SW480 (cell line): ENCODE results near the gene RAB11FIP4.

Experiments used
- DNase-seq: peaks from one replicate; pipeline ENCODE4 v3.0.0-alpha.2; 2016; ENCODE audit warnings: low spot score

The RAB11FIP4 gene

DNA sequence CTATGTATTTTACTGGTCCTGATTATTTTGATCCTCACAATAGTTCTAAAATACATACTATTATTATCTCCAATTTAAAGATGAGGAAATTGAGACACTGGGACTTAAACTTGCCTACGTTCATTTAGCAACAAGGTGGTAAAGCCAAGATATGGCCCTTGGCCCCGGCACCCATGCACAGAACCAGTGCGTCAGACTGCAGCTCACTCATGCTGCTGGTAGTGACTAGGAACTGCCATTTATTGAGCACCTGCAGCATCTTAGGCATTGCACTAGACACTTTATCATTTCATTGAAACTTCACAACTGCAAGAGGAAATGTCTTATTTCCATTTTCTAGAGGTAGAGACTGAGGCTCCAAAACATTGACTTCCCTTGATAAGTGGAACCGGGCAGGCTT, 93.3 kb downstream of the RAB11FIP4 start:
- no peak for DNase-seq

DNA sequence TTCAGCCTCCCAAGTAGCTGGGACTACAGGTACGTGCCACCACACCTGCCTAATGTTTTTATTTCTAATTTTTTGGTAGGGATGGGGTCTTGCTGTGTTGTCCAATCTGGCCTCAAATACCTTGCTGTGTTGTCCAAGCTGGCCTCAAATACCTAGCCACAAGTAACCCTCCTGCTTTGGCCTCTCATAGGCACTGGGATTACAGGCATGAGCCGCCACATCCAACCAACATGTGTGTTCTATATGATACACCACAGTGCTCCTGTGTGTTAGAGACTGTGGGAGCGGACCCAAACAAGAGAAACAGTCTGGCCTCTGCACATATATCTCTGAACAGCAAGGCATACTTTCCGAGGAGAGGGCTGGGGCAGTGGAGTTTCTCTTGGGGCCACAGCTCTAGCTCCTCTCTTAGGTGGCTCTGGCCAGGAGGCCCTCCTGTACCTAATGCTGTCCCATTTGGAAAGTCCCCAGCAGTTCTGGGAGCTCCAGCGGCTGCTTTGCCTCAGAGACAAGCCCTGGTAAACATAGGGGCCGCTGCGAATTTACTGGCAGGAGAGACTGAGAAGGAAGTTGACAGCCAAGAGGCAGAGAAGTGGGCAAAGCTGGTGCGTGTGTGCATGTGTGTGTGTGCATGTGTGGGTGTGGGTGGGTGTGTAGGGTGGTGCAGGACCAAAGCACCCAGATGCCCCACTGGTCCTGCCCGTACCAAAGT, 95.0 kb downstream of the RAB11FIP4 start:
- no peak for DNase-seq

DNA sequence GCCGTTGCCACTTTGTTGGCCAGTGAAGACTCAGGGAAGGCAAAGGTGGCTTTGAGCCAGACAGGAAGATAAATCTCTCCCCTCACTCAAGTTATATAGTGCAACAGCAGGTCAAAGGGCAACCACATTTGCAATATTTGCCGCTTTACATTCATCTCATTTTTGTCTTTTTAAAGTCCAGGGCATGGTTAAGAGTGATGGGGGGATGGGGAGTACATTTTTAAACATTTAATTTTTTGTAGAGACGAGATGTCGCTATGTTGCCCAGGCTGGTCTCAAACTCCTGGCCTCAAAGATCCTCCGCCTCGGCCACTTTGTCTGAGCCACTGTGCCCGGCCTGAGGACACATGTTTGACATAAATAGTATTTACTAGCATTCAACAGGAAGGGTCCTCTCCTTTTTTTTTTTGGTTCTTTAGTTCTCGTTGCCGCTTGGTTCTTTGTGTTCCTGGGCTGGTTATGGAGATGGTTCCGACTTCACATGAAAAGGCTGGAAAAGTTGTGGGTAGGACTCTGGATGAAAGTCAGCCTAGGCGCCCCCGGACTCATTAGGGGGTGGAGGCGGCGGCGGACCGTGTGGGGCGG, 95.7 kb downstream of the RAB11FIP4 start:
- DNase-seq: no peak

DNA sequence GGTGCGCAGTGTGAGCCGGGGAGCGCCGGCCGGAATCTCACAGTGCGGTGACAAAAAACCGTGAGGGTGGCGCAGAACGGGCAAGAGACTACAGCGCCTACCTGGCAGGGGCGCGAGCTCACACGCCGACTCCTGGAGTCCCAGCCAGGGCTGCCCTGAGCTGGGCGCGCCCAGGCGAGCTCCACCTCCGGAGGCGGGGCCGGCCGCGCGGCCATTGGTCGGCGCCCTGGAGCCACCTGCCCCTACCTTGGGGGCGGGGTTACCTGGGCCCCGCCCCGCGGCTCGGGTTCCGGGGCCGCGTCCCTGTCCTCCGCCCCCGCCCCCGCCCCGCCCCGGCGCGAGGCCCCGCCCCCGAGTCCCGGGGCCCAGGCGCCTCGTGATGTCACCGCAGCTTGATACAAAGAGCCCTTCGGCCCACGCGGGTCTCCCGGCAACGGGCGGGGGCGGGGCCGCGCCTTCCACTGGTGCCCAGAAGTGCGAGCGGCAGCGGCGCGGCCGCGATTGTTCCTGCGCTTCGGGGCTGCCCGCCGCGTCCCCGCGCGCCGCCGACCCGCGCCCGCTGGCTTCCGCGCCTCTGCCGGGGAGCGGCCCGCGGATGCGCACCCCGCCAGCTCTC, 96.3 kb downstream of the RAB11FIP4 start:
- peak; percentile 93 for DNase-seq

DNA sequence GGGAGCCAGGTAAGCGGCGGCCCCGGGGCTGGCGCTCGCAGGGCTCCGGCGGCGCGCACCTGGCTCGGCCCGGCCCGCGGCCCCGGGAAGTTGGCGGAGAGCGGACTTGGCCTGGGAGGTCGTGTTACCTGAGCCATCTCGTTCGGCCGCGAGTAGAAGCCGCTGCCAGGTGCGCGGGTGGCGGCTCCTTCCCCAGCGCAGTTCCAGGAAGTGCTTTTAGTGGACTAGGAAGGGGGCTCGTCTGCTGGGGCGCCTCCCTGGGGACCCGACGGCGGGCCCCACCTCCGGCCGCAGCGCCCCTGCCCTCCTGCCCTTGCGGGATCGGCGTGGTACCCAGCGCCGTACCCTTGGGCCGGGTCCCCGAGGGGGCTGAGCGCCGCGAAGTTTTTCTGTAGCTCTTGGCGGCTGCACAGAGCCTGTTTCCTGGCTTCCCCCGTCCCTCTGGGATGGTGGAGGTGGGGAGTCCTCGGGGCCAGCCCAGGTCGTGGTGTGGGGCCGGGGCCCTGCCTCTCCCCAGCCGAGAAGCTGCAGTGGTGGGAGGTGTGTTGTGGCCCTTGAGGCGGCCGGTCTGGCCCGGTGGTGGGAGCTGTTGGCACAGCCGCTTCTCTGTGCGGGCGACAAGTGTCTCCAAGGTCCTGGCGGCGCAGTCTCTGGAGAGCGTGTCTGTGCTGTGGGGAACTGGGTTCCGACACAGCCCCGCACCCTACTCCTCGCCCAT, 96.9 kb downstream of the RAB11FIP4 start:
- DNase-seq: peak; percentile 44

DNA sequence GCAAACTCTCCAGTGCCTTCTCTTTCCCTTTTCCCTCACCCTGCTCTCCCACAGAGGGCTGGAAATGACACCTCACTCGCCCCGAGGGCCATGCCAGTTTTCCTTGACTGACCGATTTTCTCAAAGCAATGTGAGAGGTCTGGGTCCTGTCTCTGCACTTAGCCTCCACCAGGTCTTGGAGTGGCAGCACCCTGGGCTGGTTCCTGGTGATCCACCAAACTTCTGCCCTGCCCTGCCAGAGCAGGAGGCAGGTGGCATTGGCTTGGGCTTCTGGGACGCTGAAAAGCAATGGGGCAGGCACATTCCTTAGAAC, 97.5 kb downstream of the RAB11FIP4 start:
- no peak for DNase-seq

DNA sequence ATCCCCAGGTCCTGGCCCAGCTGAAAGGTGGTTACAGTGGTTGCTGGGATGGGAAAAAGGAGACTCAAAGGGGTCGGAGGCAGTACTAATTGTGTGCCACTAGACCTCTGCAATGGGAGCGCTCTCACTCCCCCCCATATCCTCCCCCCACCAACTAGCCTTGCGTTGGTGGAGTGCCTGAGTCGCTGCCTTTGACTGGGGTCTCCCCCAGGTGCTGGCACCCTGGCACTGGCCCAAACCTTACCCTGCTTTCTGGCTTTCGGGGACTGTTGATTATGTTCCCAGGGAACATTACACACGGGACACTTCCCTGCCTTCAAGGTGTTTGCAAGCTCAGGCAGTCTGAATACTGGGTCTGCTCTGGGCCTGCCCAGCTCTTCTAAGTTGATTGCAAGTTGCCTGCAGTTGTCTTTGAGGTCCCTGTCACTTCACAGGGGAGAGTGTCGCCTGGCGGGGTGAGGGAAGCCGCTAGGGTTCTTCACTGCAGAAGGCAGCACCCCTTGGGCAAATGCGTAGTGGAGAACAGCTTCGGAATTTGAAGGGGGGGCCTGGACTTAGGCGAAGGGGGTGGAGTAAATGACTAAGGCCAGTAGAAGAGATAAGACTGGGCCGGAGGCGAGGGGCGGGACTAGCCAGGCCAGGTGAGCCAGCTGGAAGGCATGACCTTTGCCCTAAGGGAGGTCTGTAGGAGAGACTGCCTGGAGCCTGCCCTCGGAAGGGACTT, 98.0 kb downstream of the RAB11FIP4 start:
- DNase-seq: no peak

DNA sequence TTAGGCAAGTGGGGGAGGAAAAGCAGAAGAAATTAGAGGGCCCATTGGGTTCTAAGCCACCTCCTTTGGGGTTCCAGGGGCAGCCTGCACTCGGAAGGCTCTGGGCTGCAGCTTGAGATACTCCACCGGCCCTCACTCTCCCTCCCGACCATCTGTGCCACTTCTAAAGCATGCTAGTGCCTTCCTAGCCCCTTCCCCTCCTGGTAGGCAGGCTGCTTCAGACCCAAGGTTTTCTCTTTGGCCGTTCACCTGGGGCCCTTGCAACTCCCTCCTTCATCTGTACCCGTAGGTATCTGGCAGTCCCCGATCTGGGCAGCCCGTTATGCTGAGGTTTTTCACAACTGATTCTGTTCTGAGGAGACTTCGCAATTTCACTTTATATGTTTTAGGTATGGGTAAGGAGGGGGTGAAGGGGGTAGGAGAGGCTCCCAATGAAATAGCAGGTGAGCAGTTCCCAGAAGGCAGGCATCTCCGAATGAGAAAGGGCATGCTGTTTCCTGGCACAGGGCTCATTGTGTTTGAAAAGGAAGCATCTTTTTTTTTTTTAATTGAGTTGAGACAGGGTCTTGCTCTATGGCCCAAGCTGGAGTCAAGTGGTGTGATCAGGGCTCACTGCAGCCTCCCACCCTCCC, 98.7 kb downstream of the RAB11FIP4 start:
- DNase-seq: no peak

DNA sequence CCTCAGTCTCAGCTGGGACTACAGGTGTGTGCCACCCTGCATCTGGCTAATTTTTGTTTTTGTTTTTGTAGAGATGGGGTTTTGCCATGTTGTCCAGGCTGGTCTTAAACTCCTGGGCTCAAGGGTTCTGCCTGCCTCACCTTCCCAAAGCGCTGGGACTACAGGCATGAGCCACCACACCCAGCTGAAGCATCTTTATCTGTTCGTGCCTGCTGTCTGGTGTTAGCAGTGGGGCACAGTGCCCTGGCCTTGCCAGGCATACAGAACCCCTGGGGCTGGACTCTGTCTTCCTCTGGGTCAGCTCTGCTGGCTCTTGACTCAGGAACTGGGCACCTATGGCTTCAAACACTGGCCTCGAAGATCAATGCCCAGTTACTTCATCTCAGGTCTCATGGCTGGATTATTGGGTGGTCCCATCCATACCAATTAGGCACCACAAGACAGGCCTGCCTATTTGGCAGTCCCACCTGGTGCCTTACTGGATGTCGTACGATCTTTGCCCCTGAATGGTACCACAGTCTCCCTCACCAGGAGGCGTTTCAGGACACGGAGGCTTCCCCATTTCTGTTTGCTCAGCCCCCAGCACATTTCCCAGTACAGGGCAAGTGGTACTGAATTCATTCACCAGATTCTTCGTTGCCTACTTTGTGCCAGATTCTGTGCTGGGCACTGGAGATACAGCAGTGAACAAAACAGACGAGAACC, 99.3 kb downstream of the RAB11FIP4 start:
- DNase-seq: no peak

DNA sequence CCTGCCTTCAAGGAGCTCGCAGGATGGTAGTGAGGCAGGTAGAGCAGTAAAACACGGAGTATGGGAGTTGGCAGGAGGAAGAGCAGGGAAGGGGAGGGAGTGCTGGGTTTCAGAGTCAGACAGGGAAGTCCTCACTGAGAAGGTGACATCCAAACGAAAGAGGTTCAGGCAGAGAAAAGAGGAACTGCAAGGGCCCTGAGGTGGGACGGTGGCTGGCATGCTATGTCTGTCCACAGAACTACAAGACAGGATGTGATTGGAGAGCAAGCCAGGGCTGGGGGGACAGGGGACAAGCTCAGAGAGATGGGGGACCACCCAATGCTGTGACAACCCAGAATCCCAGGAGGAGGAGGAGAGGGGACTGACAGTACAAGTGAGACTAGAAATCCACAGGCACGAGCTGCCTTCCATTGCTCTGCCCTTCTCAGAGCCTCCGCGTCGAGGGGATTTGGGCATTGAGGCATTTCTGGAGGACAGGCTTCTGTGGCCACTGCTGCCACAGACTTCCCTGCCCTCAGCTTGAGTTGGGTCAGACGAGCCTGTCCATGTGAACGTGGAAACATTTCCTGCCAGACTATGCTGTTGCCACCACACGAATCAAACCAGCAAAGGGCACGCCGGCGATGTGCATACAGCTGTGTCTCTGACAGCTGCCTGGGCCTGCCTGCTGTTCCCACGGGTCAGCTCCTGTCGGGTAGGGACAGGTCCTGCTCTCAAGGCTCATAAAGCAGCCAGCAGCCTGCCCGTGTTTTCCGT, 100.1 kb downstream of the RAB11FIP4 start:
- no peak for DNase-seq

DNA sequence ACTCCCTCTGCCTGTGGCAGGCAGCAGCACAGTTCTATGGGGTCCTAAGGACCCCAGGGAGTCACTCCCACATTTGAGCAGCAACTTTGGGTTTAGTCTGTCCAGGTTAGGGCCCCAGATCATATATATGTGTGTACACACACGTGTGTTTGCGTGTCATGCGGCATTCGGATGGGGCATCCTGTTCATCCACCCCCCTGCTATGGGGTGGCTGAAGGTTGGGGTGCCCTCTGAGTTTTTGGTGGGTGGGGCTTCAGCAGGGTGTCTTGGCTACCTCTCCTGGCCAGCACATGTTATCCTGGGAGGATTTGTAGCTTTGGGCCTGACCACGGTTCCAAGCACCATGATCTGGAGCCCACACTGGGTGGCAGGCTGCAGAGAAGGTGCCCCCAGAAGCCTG, 100.7 kb downstream of the RAB11FIP4 start:
- DNase-seq: no peak

DNA sequence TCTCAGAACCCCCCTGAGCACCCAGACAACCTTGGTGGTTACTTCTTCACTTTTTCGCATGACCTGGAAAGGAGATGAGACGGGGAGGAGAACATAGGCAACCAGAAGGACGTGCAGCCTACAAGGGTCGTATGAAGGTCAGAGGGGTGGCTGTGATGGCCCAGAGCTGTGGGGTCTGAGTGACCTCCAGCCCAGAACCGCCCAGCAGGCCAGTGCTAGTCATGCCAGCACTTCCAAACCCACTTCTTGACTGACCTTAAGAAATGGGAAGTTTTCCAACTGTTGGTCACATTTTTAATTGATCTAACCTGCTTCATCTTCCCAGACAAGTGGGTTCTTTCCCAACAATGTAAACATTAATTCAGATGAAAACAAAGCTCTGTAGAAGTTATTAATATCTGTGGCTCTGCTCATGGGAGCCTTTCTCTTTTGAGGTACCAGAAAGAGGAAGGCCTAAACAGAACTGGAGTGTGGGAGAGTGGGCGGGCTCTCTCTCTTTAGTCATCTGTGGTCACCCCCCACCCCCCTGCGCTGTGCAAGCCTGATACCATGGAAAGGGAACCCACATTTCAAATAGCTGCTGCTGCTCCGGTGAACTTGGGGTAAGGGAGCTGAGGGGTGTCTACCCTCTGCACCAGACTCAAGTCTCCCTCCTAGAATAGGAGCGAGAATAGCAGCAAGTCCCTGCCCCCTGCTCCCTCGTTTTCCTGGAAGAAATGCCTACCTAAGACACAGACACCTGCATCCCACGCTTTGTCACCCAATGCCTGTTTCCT, 101.6 kb downstream of the RAB11FIP4 start:
- no peak for DNase-seq

DNA sequence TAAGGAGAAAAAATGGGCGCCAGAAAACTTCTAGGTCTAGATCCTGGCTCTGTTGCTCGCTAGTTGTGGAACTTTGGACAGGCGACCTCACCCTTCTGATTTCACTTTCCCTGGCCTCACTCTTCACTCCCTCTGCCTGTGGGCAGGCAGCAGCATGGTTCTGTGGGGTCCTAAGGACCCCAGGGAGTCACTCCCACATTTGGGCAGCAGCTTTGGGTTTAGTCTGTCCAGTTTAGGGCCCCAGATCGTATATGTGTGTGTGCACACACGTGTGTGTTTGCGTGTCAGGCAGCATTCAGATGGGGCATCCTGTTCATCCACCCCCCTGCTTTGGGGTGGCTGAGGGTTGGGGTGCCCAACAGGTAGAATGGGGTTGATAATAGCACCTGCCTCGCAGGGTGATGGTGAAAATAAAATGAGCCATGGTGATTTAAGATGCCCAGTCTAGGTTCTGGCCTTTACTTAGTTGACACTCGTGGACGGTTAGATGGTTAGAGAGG, 102.2 kb downstream of the RAB11FIP4 start:
- DNase-seq: no peak

DNA sequence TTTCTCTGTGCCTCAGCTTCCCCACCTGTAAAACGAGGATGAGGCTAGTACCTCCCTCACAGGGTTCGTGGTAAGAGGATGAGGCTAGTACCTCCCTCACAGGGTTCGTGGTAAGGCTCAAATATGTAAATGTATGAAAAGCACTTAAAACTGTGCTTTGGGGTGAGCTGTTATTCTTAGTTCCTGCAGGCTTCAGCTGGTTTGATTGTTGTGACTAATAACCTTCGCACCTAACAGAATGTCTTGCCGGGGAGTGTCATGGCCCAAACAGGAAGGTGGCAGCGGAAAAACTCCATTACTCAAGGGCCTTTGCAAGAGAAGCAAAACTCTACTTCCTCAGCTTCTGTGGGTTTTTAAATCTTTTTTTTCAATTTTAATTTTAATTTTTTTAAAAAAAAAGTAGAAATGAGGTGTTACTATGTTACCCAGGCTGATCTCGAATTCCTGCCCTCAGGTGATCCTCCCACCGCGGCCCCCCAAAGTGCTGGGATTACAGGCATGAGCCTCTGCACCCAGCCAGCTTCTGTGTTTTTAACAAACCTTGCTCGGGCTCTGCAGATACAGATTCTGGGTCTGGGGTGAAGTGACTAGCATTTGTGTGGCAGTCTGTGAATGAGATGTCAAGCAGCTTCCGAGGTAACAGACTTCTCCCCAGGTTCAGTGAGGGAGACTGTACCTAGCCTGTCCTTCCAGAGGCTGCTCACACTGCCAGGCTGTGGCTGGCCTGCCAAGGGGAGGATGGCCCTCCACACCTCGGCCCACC, 103.0 kb downstream of the RAB11FIP4 start:
- DNase-seq: no peak

DNA sequence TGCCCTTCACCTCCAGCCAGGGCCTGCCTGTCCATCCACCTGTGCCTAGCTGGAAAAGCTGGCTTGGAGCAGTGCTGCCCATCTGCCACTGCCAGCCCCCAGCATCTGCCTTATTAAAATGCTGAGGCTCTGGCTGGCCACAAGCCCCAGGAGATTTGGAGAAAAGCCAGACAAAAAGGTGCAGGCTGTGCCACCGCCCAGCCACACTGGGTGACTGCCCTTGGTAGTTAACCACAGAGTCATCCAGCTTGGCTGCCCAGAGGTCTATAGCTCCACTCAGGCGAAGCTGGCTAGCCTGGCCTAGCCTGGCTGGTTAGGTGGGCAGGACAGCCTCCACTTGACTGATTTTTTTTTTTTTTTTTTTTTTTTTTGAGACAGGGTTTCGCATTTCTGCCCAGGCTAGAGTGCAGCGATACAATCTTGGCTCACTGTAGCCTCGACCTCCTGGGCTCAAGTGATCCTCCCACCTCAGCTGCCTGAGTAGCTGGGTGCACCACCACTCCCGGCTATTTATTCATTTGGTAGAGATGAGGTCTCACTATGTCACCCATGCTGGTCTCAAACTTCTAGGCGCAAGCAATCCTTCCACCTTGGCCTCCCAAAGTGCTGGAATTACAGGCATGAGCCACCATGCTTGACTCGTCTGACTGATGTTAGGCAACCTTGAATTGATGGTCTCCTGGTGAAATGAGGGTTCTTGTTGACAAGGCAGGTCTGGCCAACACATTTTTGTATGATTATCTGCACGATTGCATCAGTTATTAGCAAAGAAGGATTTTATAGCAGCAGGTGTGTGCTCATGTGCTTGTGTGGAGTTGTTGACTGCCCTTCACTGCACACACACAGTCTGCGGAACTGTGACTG, 103.8 kb downstream of the RAB11FIP4 start:
- DNase-seq: no peak

DNA sequence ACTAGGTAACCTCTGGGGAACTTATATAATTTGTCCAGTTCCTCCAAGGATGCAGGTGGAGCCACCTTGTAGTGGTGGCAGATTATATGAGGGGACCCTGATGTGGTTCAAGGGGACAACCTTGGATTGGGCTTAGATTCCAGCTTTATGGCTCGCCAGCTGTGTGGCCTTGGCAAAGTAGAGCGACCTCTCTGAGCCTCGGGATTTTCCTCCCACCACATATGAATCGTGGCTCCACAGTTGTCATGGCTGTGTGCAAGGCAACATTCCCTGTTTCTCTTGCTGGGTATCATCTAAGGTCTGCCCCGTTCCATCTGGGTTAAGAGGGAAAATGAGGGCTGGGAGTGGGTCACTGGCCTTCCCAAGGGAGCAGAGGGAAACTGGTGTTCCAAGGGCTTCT, 104.6 kb downstream of the RAB11FIP4 start:
- DNase-seq: no peak

DNA sequence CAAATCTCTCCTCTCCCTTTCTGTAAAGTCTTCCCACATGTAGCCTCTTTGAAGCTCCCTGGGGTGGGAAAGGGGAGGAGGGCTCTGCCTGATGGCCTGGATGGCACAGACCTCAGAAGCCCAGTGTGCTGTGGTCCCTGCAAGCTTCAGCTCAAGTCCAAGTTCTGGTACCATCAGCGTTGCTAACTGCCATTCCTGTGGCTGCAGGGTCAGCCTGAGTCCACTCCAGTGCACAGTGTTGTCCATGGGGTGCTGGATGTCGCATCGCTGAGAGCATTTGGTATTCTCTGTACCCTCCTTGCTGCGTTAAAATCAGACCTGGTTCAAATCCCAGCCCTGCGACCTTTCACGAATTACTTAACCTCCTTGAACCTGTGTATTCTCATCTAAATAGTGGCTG, 105.1 kb downstream of the RAB11FIP4 start:
- DNase-seq: no peak

DNA sequence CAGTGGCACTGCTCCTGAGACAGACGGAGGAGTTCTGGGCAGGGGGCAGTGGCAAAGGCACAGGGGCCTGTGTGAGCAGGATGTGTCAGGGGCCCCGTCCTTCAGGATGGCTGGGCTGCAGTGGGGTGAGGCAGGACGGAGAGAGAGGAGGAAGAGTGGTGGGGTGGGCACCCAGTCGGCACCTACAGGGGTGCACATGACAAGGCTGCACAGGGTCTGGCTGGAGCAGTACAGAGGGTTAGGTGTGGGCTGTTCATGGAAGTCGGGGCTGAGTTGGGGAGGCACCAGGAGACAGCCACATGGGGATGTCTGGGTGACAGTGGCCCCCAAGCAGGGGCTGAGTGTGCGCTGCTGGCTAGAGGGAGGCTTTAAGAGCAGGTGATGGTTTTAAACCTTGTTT, 106.0 kb downstream of the RAB11FIP4 start:
- DNase-seq: no peak
